ENCODE data around the gene RPS18.

The RPS18 gene

GRCh38 chr6:33315793-33316602 lies 44.1 kb downstream of the RPS18 start:
- no peak for DNase-seq

DNA sequence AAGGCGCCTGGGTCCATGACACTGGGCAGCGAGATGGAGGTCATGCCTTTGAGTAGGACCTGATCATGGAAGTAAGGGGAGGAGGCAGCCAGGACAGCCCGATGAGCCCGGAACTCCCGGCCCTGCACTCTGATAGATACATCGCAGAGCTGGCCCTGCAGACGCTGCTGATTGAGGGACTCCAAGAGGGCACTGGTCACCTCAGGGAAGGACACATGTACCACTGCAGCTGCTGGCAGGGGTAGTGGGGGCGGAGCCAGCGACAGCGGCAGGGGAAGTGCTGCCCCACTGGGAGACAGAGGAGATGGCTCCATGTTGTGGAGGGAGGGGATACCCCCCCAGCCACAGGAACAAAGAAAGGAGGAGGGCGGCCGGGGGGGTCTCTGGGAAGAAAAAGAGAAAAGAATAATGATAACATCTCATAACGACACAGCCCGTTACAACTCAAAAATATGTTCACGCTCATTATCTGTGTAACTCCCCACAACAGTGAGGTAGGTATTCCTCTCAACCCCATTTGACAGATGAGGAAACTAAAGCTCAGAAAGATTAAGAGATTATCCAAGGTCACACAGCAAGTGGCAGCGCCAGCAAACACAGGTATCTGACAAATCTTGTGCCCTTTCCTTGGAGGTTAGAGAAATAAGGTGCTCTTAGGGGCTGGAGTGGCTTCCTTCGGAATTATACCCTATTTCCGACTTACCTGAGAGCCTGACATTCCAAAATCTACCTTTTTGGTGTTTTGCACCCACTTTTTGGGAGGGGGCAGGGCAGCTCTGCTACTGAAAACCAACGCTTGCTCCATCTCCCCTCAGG lies 44.9 kb downstream of the RPS18 start:
- DNase-seq: no peak

DNA sequence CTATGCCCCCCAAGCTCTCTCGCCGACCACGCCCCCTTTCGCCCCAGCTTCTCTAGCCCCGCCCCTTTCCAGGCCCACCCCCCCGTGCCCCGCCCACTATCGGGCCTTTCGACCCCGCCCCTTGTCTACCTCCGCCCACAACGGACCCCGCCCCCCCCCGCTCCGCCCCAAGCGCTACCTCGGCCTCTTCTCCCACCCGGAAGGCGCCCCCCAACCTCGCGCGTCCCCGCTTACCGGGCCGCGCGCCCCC lies 45.5 kb downstream of the RPS18 start:
- no peak for DNase-seq

- DNase-seq: peak; percentile 98
Measured at GRCh38 chr6:33317669-33318425, 46.0 kb downstream of the RPS18 start, which contains the start of gene ZBTB22. ZBTB22 (minus strand) TSS chr6:33317744; CDS start chr6:33316916, 828 bp downstream.

DNA sequence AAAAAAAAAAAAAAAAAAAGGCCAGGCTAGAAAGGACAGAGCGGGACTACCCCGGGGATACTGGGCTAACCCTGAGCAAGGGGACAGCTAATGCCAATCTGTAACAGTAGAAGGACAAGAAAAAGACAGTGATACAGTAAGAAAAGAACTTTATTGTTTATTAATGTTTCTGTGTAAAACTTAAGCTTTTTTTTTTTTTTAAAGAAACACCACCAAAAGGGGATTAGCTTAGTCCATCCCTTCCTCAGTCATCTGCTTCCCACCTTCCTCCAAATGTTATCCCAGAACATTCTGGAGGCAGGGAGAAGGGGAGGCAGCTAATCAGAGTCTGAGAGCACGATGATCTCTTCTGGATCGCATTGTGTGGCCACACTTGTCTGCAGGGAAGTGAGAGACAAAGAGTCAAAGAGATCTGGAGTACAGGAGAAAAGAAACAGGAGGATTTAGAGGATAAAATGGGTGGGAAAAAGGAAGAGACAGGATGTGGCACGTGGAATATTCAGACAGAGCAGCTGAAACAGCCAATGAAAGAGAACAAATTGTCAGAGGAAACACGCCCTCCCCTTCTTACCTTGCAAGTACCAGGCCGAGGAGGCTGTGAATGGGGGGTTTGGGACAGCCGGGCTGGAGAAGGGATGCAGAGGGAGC lies 46.7 kb downstream of the RPS18 start:
- DNase-seq: no peak

GRCh38 chr6:33319939-33320314 lies 48.1 kb downstream of the RPS18 start:
- DNase-seq: no peak

- DNase-seq: no peak
Measured at GRCh38 chr6:33320315-33321181, 48.7 kb downstream of the RPS18 start.

DNA sequence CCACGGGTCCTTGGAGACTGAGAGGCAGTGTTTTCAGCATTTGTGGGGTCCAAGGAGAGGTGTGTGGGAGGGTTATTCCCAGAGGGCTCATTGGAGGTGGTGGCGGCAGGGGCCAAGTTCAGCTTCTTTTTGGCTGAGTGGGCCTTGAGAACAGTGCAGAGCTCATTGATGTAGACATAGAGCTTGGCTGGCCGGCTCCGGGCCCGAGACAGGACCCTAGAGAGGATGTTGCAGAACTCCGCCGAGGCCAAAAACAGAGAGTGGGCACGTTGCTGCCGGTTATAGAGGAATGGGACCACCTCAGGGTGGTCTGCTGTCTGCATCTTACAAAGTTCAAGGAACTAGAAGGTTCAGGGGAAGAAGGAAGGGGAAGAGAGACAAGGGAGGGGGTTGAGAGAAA lies 49.4 kb downstream of the RPS18 start:
- no peak for DNase-seq

DNA sequence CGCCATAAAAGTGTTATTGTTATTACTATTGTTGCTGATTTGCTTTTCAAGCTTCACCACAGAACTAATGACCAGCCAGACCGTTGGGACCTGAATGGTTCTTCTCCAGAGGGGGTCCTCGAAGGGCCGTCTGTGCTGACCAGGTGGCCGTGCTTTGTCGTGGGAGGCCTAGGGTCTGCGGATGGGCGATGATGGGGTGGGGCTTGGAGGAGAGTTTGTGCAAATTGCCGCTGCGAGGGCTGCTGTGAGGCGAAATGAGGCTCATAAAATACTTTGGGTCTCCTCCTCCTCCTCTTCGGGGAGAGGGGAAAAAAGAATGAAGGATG lies 51.7 kb downstream of the RPS18 start:
- DNase-seq: no peak

DNA sequence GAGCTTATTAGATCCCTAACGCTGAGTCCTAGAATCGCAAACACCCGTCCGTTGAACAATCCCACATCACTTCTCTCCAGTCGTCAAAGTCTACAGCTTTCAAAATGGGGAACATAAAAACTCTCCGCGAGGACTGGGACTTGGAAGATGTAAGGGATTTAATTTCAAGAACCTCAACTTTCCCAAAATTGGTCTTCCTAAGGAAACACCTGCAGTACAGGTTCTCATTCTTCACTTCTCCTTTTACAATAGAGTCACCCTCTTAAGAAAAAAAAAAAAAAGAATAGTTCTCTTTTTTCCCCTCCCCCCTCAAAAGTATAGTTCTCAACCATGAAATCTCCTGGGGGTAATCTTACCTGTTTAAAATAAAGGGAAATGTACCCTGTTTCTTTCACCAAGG lies 52.2 kb downstream of the RPS18 start:
- no peak for DNase-seq

All from activated effector memory CD4-positive, alpha-beta T cell treated with anti-CD3 and anti-CD28 coated beads, Interleukin-2, amount 50 U/mL, for 16 hours (primary cell).